GM21576 (cell line): ENCODE data around the gene PREX1.

Experiments used
- ATAC-seq: cut with Tn5 transposase; IDR thresholded peaks from one replicate; pipeline ENCODE4 v1.9.1; 2021; ENCODE audit warnings: mild to moderate bottlenecking, moderate library complexity; ENCODE audit not compliant: unreplicated experiment

Gene PREX1

DNA sequence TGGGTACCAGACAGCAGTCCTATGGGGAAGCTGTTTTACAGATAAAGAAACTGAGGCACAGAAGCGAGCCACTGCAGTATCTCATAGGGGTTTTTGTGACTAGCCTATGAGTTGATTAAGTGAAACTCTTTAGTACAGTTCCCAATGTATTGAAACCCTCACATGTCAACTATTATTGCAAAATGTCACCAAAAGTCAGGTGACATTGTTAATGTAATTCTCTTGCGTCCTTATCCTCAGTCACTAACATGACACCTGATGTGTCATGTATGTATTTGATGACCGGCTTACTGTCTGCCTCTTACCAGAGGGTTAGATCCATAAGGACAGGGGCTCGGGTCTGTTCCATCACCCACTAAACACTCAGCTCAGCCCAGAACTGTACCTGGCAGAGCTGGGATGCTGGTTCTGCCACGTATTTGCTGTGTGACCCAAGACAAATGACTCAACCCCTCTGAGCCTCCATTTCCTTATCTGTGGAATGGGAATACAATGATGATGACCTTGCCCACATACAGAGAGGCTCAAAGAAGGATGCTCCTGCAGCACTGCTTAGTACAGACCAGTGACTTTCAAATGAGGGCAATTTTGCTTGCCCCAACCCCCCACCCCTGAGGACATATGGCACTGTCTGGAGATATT, 32.9 kb downstream of the PREX1 start:
- no peak for ATAC-seq

DNA sequence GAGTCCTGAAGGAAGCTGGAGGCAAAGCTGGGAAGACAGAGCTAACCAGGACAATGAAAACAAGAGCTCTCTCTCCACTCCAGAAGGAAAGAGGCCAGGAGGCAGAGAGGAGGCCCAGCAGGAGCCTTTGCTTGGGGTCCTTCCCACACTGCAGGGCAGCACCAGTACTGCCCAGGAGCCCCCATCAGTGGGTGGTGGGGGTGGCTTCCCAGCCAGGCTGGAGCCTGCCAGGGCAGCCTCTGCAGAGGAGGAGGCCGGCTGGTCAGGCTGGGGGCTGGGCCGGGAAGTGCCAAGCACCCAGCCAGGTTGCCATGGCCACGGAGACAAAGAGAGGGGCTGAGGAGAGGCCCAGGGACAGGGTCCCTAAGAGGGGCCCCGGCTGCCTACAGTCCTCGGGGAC, 33.4 kb downstream of the PREX1 start:
- ATAC-seq: no peak

DNA sequence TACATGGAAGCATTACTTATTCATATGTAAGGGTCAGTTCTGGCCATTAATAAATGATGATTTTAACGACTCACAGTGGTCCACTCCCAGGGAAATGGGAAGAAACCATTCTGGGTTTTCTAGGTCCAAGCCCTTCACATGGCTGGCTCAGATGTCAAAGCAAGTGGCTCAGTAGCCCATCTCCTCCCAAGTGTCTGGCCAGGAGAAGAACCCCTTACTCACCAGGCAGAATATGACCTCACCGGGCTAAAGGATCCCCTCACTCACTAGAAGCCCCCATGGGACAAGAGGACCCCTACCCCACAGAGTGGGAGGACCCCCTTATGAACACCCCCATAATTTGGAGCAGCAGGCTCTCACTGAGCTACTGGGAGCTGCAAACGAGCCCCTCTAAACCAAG, 34.0 kb downstream of the PREX1 start:
- no peak for ATAC-seq

DNA sequence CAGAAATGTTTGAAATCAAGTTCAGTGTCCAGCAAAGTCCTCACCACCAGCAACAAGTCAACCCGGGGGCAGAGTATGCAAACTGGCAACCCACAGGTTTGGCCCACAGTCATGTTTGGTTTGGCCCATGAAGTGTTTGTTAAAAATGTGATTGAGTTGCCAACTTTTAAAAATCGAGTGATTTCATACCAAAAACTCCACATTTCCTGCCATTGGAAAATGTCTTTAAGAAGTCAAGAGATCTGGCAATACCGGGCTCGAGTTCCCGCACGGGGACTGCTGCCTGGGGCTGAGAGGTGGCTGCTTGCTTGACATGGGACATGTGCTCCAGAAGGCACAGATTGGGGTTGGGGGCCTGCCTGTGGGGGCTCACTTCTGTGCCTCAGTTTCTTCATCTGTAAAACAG, 36.1 kb downstream of the PREX1 start:
- no peak for ATAC-seq

DNA sequence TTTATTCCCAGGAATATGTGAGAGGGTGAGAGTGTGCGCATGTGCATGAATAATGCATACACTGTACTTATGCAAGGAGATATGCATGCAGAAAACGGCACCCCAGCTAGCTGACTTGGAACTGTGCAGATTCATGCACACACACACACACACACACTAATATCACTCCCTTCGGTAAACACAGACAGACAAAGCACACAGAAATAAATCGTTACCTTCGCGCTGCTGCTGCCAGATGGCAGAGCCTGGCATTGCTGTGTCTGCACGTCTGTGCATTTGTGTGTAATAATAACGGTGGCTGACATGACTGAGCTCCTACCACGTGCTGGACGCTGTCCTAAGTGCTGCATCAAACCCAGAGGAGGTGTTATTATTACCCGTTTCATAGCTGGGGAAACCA, 36.8 kb downstream of the PREX1 start:
- ATAC-seq: no peak

DNA sequence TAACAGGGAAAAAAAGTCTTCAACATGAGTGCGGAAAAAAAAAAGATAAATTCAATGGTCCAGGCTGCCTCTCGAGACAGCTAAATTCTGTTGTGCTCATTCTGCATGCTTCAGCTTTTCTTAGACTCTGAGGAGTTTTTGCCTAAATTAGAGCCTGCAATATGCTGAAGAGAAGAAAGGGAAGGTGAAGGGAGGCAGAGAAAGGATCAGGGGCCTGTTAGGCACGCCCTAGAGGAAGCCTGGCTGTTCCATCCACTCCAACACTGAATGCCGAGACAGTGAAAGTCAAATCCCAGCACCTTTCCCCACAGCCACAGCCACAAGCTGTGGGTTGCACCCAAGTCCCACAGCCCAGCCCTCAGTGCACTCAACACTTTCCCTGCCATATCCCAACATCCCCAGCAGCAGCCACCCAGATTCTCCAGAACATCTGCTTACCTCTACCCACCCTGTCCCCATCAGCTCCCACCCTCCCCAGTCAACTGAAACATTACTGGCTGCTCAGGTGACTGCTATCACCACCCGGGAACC, 37.3 kb downstream of the PREX1 start:
- no peak for ATAC-seq

DNA sequence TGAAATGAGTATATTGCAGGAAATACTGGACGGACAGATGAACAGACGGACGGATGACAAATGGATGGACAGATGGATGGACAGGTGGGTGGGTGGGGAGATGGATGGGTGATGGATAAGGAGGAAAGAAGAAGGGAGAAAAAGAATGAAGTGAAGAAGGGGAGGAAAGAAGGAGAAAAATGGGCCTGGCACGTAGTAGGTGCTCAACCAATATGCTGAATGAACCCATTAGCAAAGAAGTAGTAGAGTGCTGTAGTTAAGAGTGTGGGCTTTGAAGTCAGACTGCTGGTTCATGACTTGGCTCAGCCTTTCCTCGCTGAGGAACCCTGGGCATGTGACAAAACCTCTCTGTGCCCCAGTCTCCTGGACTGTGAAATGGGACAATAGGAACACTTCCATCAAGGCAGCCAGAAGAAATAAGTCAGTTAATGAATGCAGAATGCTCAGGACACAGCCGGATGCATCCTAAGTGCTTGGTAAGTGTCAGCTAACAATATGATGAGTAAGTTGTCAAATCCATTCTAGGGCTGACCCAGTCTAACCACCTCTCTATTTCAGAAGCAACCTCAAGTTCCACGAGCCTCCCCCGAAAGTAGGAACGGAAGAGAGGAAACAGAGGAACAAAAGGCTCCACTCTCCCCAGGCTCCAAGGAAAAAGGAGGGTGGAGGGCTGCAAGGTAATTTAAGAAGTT, 37.9 kb downstream of the PREX1 start:
- no peak for ATAC-seq

DNA sequence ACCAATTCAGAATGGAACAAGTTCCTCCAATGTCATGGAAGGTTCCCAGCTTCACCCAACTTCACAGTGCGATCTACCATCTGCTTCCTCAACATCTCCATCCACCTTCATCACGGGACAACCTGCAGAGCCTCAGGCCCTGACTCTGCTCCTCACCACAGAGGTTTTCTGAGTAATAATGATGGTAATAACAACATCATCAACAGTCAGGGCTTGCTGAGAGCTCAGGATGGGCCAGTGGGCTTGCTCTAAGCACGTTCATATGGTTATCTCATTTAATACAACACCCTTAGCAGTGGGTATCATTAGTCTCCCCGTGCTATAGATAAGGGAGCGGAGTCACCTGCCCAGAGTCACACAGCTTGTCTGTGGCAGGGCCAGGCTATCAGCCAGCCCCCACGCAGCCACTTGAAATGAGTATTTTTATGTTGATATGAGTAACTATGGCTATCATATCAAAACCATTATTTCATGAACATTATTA, 38.6 kb downstream of the PREX1 start:
- ATAC-seq: peak; percentile 16

GRCh38 chr20:48788486-48789072, 39.2 kb downstream of the PREX1 start:
- peak; percentile 51 for ATAC-seq

DNA sequence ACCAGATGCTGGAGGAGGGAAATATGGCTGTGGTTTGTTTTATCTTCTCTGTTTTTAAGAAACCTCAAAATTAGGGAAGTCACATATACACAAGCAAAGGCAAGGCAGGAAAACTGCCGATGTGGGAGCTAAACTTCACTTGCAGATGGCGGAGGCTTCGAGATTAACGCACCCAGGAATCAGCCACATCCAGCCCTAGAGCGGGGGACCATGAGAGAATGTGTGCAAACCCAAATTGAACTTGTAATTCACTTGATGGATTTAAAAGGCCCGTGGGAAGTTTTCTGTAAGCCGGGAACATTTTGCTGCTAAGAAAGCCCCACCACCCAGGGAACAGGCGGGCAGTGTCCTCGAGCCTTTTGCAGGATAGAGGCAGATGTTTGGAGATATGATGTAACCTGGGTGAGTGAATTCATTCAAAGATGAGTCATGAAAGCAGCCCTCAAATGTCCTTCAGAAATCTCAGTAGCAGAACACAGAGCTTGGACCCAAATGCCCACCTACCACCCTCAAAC, 39.9 kb downstream of the PREX1 start:
- ATAC-seq: no peak

DNA sequence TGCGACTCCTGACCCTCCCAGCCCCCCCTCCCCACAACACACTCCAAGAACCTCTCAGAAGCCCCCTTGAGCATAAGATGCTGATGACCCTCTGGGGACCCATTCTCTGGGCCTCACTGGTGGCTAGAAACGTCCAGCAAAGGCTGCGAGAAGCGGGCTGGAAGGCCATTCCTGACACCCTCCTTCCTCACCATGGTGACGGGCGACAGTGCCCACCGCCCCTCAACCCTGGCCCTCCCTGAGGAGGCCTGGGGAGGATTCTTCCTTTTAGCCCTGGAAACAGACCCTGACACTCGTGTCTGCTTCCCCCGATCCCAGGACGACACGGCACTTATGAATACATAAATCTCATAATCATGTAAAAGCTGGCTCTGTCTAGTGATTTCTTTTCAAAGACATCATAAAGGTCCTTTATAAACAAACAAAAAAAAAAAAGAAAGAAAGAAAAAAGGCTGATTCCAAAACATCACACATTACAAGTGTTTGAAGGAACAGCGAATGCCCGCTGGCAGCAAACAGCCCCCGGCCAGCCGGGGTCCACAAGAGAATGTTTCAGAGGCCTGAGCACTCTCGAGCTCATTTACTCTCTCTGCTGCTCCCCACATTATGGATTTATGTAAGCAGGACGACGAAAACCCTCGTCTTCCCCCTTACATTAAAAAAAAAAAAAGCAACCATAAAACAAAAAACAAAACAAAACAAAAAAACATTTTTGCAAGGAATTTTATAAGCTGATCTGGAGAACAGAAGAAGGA, 40.7 kb downstream of the PREX1 start:
- ATAC-seq: no peak

GRCh38 chr20:48785801-48786200, 42.0 kb downstream of the PREX1 start:
- no peak for ATAC-seq

DNA sequence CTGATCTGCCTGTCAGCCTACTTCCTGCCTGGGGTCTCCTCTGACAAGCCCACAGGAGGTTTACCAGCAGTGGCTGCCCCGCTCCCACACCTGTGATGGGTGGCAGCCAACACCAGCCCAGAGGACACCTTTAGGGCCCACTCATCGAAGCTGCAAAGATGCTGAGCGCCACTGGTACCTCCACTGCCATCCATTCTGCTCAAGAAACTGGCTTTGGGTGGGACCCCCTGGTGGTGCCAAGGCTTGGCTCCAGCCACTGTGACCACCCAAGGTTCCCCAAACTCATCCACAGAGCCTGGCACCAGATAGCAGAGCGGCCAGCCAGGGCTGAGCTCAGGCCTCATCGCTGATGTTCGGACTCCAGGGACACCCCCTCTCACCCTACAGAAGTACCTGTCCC, 42.5 kb downstream of the PREX1 start:
- ATAC-seq: no peak

GRCh38 chr20:48784273-48784641, 43.5 kb downstream of the PREX1 start:
- no peak for ATAC-seq

DNA sequence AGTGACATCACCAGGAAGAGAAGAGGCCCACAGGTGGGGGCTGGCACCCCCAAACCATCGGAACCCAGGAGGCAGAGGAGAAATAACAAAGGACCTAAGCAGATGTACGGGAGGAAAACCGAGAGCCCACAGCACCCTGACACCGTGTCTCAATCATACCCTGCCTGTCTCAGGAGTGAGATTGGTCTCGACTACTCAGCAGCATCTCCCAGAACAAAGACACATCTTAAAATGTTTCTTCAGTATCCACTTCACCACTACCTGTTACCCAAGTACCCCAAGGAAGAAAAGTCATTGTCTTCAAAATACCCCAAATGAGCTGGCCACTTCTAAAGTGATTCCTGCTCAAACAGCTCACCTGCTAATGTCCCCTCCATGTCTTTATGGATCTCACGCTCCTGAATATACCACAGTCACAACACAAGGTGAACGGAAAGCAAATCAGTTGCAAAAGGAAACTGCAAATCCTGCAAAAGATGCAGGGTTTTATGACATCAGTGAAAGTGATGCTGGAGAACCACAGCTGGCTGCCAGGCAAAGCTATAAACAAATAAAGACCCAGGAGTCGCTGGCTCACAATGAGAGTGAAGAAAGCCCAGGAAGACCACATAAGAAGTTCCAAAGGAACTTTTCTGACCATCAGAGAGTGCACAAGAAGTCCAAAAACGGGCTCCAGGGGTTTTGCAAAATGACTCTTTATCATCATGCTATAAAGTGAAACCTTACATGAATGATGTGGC, 44.1 kb downstream of the PREX1 start:
- no peak for ATAC-seq

GRCh38 chr20:48782901-48783308, 44.9 kb downstream of the PREX1 start:
- ATAC-seq: no peak

GRCh38 chr20:48782053-48782452, 45.7 kb downstream of the PREX1 start:
- ATAC-seq: no peak

GRCh38 chr20:48781634-48782033, 46.2 kb downstream of the PREX1 start:
- no peak for ATAC-seq

- no peak for ATAC-seq
Measured at GRCh38 chr20:48779435-48779834, 48.4 kb downstream of the PREX1 start.

- ATAC-seq: no peak
Measured at GRCh38 chr20:48777821-48778220, 50.0 kb downstream of the PREX1 start.
